Esophagus squamous epithelium (tissue), 4 donors: ENCODE measurements around the gene SSH3.

Experiments used
- CTCF ChIP-seq, 6 experiments: fragments of 450-650 bp in 4 of 6; fragments of 200-600 bp in 2 of 6; sonication (generic) in 2 of 6; IDR thresholded peaks; one replicate each; pipeline ENCODE4 v1.5.1; 2016 to 2019; ENCODE audit warnings: antibody characterized with exemption in 6 of 6, mild to moderate bottlenecking in 4 of 6, moderate library complexity in 4 of 6
- POLR2A ChIP-seq, 4 donors: fragments of 450-650 bp; IDR thresholded peaks; one replicate each; pipeline ENCODE4 v1.6.1; 2017; ENCODE audit warnings: antibody characterized with exemption in 4 of 4, mild to moderate bottlenecking in 4 of 4, moderate library complexity in 3 of 4

GRCh38 chr11:67253872-67254624 lies 49.3 kb upstream of the SSH3 start:
- TF ChIP-seq CTCF (IDR thresholded peaks at IDR 0.05) (no peak), POLR2A (IDR thresholded peaks at IDR 0.05) (no peak)
